Measurements from ENCODE around the gene SLC38A2.

SLC38A2 gene

DNA sequence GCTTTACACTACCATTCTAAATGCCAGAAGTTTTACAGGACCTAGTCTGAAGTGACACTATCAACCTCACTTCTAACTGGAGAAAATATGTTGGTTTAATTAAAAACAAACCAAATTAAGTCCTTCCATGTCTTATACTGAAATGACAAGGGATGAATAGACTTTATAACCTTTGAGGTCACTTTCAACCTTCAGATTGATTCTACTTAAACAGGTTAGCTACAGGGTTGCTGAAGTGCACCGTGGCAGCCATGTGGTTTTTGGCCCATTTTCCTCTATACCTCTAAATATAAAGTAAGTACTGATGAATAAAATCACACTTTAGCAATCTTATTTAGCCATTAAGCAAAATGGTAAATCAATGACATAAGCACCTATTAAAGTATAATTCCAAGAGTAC is 3.9 kb downstream of the SLC38A2 start:
- H3F3A ChIP-seq (ENCODE audit: low read depth), result no peaks in the 10 kb centered on the region
- peaks cover 10% of the 10 kb centered on the region for H3K27me3 ChIP-seq (ENCODE audit: insufficient read depth, low read length, poor library complexity, severe bottlenecking)
- peak overlapping the region; percentile 95 for H3K4me3 ChIP-seq (ENCODE audit: low read length, poor library complexity, severe bottlenecking)
- peaks cover 75% of the 10 kb centered on the region for H3K36me3 ChIP-seq (ENCODE audit: insufficient read depth, low read length)
- peaks cover 98% of the 10 kb centered on the region for H3K79me2 ChIP-seq (ENCODE audit: insufficient read depth, low read length)
- peaks cover 78% of the 10 kb centered on the region for H3K4me1 ChIP-seq (ENCODE audit: insufficient read depth, low read length, poor library complexity, severe bottlenecking)
- peaks cover 85% of the 10 kb centered on the region for H4K20me1 ChIP-seq (ENCODE audit: insufficient read depth, low read length, poor library complexity, severe bottlenecking)
- H3K9ac ChIP-seq (ENCODE audit: low read depth, low read length, poor library complexity, severe bottlenecking), result peak overlapping the region; percentile 97
- H3K9me3 ChIP-seq (ENCODE audit: insufficient read depth, low read depth, low read length), result no peaks in the 10 kb centered on the region
- no peak overlapping the region for H2AFZ ChIP-seq (ENCODE audit: low read length)
- H3K9me2 ChIP-seq (replicated peaks; ENCODE audit: low read depth, low read length), result no peaks in the 10 kb centered on the region
- H3K4me2 ChIP-seq (ENCODE audit: low read depth, low read length, poor library complexity, severe bottlenecking), result peak overlapping the region; percentile 95
- TF ChIP-seq EZH2phosphoT487 (IDR thresholded peaks at IDR 0.05; ENCODE audit: borderline replicate concordance), result no peak
- TF ChIP-seq, protein P1, sequence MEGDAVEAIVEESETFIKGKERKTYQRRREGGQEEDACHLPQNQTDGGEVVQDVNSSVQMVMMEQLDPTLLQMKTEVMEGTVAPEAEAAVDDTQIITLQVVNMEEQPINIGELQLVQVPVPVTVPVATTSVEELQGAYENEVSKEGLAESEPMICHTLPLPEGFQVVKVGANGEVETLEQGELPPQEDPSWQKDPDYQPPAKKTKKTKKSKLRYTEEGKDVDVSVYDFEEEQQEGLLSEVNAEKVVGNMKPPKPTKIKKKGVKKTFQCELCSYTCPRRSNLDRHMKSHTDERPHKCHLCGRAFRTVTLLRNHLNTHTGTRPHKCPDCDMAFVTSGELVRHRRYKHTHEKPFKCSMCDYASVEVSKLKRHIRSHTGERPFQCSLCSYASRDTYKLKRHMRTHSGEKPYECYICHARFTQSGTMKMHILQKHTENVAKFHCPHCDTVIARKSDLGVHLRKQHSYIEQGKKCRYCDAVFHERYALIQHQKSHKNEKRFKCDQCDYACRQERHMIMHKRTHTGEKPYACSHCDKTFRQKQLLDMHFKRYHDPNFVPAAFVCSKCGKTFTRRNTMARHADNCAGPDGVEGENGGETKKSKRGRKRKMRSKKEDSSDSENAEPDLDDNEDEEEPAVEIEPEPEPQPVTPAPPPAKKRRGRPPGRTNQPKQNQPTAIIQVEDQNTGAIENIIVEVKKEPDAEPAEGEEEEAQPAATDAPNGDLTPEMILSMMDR (conservative IDR thresholded peaks at IDR 0.05; ENCODE audit: low read length), result no peak

DNA sequence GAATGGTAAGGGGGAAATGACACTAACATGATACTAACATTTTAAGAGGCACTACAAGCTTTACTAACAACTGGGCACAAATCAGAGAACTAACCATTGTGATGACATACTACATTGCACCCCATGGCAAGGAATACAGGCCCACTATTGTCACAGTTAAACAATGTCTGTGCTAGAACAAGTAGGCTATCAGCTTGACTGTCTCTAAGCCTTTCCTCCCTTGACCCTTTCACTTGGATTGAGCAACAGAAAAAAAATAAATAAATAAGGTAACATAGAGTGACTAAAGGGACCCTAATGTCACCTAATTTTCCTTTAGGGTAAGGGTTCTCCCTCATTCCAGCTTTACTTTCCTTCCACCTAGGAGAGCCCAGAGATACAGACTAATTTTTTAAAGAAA is 4.4 kb downstream of the SLC38A2 start:
- no peaks in the 10 kb centered on the region for H3K9me3 ChIP-seq (ENCODE audit: insufficient read depth, low read depth, low read length)
- H3K79me2 ChIP-seq (ENCODE audit: insufficient read depth, low read length), result peaks cover 99% of the 10 kb centered on the region
- H4K20me1 ChIP-seq (ENCODE audit: insufficient read depth, low read length, poor library complexity, severe bottlenecking), result peaks cover 90% of the 10 kb centered on the region
- H3F3A ChIP-seq (ENCODE audit: low read depth), result no peaks in the 10 kb centered on the region
- no peak overlapping the region for H2AFZ ChIP-seq (ENCODE audit: low read length)
- H3K9ac ChIP-seq (ENCODE audit: low read depth, low read length, poor library complexity, severe bottlenecking), result peak overlapping the region; percentile 97
- peaks cover 10% of the 10 kb centered on the region for H3K27me3 ChIP-seq (ENCODE audit: insufficient read depth, low read length, poor library complexity, severe bottlenecking)
- H3K4me1 ChIP-seq (ENCODE audit: insufficient read depth, low read length, poor library complexity, severe bottlenecking), result peaks cover 79% of the 10 kb centered on the region
- no peaks in the 10 kb centered on the region for H3K9me2 ChIP-seq (replicated peaks; ENCODE audit: low read depth, low read length)
- H3K36me3 ChIP-seq (ENCODE audit: insufficient read depth, low read length), result peaks cover 80% of the 10 kb centered on the region
- peak overlapping the region; percentile 95 for H3K4me3 ChIP-seq (ENCODE audit: low read length, poor library complexity, severe bottlenecking)
- TF ChIP-seq EZH2phosphoT487 (IDR thresholded peaks at IDR 0.05; ENCODE audit: borderline replicate concordance), result no peak
- peak overlapping the region; percentile 95 for H3K4me2 ChIP-seq (ENCODE audit: low read depth, low read length, poor library complexity, severe bottlenecking)

DNA sequence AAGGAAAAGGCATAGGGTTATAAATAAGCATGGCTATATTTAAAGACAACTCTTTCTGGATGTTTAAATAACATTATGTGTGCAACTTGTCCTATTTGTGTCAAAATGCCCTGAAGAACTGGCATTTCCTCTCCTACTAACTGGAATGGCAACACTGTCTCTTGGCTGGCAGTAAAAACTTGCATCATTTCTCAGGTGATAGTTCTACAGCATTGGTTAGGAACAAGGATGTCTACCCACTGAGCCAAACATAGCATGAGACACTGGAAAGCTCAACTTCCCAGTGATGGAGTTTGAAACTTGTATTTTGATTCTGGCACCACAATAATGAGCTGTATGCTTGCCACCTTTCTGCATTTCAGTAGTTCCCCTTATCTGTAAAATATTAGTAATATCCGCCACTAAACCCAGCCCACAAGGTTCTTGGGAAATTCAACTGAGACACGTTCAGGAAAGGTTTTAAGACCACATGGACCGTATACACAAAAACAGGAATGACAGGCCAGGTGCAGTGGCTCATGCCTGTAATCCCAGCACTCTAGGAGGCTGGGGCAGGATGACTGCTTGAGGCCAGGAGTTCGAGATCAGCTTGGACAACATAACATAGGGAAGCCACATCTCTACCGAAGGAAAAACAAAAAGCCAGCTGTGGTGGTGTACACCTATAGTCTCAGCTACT is 5.1 kb downstream of the SLC38A2 start:
- Histone ChIP-seq H3K4me1 (ENCODE audit: insufficient read depth, low read length, poor library complexity, severe bottlenecking) (peaks cover 82% of the 10 kb centered on the region), H3F3A (ENCODE audit: low read depth) (no peaks in the 10 kb centered on the region)

More for the DNA sequence above, 5.1 kb downstream of the SLC38A2 start:
- H4K20me1 ChIP-seq (ENCODE audit: insufficient read depth, low read length, poor library complexity, severe bottlenecking), result peaks cover 97% of the 10 kb centered on the region
- peaks cover 87% of the 10 kb centered on the region for H3K36me3 ChIP-seq (ENCODE audit: insufficient read depth, low read length)
- no peaks in the 10 kb centered on the region for H3K9me2 ChIP-seq (replicated peaks; ENCODE audit: low read depth, low read length)
- no peak overlapping the region for H2AFZ ChIP-seq (ENCODE audit: low read length)
- TF ChIP-seq, protein P1 (conservative IDR thresholded peaks at IDR 0.05; ENCODE audit: low read length), result no peak
- no peak for TF ChIP-seq EZH2phosphoT487 (IDR thresholded peaks at IDR 0.05; ENCODE audit: borderline replicate concordance)
- peaks cover 10% of the 10 kb centered on the region for H3K27me3 ChIP-seq (ENCODE audit: insufficient read depth, low read length, poor library complexity, severe bottlenecking)
- peak overlapping the region; percentile 97 for H3K9ac ChIP-seq (ENCODE audit: low read depth, low read length, poor library complexity, severe bottlenecking)
- H3K4me3 ChIP-seq (ENCODE audit: low read length, poor library complexity, severe bottlenecking), result peak overlapping the region; percentile 95
- H3K79me2 ChIP-seq (ENCODE audit: insufficient read depth, low read length), result peaks cover 99% of the 10 kb centered on the region
- peak overlapping the region; percentile 95 for H3K4me2 ChIP-seq (ENCODE audit: low read depth, low read length, poor library complexity, severe bottlenecking)
- no peaks in the 10 kb centered on the region for H3K9me3 ChIP-seq (ENCODE audit: insufficient read depth, low read depth, low read length)
